Stimulated activated CD4-positive, alpha-beta T cell treated with anti-CD3 and anti-CD28 coated beads, Interleukin-1b, Interleukin-23, amount 100 ng/mL, for 1 hour (primary cell): ENCODE results near the gene FNDC3B.
"Not testable (repeated sequence)": the region's sequence is repeated elsewhere in the genome, so short reads cannot be mapped to it uniquely, and the experiment has no call there.

Source experiments
- DNase-seq, 2 donors: peaks; one replicate each; pipeline ENCODE4 v3.0.0-alpha.2; 2020; ENCODE audit warnings: low read depth in 2 of 2

FNDC3B gene

GRCh38 chr3:172039436-172040077, at the start of gene FNDC3B:
Gene FNDC3B, plus strand, starts transcription at chr3:172039578. Its CDS starts 72,902 bp downstream, at chr3:172112480.
- peak; percentile 78 to 89 for DNase-seq

DNA sequence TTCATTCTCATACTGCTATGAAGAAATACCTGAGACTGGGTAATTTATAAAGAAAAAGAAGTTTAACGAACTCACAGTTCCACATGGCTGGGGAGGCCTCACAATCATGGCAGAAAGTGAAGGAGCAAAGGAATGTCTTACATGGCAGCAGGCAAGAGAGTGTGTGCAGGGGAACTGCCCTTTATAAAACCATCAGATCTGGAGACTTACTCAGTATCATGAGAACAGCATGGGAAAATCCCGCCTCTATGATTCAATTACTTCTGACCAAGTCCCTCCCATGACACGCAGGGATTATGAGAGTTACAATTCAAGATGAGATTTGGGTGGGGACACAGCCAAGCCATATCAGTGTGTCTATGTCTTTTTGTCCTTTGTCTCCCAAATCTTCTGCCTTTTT, 49.1 kb upstream of the FNDC3B start:
- not testable (repeated sequence) for DNase-seq

DNA sequence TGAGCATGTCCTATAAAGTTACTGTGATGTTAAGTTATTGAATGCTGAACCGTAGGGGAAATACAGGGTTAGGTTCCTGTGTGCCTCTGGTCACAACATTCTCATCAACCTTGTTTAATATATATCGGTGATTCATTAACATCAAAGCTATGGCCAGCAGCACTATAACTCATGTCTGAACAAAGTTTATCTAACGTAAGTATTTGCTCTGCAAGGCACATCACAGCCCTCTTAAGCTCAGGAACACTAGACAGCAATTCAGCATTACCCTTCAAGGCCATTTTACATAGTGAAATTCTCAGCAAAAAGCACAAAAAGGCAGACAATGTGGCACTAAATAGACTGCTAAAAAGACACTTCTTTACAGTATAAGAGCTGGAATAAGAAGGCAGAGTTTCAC, 48.2 kb upstream of the FNDC3B start:
- DNase-seq: no peak

DNA sequence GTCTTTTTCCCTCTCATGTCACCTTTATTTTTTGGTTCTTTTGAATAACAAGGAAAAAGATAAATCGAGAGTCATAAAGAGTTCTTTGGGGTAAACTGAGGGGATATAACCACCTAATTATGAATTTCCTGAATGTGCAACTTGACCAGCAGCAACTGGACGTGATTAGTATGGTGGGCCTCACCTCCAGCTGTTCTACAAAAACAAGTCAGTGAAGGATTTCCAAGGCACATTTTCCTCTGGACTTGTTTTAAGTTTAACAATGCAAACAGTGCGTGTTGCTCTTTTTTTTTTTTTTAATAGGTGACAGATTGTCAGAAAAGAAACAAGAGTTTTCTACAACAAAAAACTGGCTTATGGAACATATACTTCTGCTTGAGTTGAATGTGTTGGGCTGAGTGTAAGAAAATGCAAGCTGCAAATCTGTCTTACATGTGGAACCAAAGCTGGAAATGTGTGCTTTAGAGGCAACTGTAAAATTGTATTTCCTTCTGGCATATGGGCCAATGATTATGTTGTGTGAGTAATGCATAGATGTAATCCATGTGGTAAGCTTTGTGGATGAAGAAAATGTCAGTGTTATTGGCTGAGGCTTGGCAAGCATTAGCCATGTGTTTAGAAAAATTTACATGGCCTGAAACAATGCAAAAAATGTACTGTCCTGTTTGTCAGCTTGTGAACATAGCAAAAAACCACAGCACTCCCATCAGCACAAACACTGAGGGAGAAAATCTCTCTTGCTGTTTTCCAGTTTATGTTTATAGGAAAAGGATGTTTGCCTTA, 44.5 kb upstream of the FNDC3B start:
- no peak for DNase-seq

DNA sequence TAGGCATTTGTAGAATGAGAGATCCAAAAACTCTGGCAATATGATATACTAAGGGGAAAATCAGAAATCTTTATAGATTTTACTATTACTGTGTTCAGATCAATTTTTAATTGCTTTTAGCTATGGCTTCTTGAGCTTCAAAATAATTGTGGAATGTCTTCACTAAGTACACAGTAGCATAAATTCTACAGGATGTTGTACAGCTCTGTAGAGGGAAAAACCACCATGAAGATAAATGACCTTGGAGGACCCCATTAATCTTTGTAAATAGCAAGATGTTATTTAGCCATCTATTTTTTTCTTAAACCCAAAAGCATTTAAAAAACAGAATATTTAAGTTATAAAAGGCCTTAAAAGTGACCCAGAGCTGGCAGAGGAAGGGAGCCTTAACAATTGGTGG, 43.9 kb upstream of the FNDC3B start:
- DNase-seq: no peak

DNA sequence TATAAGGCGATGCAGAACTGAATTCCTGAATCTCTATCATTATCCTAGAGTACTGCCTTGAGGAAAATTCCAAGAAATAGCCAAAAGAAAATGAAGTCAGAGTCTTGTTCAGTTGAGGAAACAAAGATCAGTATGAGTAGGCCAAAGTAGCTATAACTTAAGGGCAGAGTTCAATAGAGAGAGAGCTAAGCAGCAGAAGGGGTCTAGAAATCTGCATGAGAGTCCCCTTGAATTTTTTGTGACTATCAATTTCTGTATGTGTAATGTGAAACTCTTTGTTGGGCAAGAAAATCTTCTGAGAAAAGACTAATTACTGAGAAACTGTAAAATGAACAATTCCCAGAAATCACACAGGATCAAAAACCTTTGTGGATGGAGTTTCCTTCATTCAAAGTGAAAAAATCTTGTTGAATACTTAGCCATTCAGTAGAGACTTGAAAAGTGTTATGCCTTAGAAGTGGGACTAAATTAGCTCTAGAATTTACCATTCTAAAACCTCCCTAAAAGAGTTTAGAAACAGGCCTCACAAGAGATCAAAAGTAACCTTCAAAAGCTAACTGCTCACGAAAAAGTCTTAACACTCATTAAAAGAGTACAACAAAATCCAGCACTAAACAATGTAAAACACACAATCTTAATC, 43.1 kb upstream of the FNDC3B start:
- DNase-seq: no peak

DNA sequence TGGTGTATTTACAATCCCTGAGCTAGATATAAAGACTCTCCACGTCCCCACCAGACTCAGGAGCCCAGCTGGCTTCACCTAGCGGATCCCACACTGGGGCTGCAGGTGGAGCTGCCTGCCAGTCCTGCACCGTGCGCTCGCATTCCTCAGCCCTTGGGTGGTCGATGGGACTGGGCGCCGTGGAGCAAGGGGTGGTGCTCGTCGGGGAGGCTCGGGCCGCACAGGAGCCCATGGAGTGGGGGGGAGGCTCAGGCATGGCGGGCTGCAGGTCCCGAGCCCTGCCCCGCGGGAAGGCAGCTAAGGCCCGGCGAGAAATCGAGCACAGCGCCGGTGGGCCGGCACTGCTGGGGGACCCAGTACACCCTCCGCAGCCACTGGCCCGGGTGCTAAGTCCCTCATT, 40.6 kb upstream of the FNDC3B start:
- not testable (repeated sequence) for DNase-seq

GRCh38 chr3:172001616-172002015, 37.8 kb upstream of the FNDC3B start:
- not testable (repeated sequence) for DNase-seq

- DNase-seq: no peak
These were observed 36.8 kb upstream of the FNDC3B start for GRCh38 chr3:172002512-172003078.

DNA sequence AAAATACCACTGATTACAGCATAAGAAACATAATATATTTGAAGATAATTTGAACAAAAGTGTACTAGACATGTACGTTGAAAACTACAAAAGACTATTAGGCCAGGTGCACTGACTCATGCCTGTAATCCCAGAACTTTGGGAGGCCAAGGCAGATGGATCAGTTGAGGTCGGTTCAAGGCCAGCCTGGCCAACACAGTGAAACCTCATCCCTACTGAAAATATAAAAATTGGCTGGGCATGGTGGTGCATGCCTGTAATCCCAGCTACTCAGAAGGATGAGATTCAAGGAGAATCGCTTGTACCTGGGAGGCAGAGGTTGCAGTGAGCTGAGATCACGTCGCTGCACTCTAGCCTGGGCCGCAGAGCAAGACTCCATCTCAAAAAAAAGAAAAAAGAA, 36.2 kb upstream of the FNDC3B start:
- no peak for DNase-seq

DNA sequence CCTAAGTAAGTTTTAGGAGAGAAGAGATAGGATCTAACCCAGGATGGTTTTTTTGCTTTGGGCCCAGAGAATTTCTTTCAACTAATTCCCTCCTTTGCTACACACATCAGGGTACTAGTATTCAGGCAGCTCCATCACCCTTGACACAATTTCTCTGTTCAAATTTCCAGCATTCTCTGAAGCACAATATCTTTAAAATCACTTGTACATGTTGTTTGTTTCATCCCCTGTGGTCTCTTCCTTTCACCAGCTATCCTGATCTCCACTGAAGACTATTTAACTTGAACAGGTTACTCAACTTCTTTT, 32.4 kb upstream of the FNDC3B start:
- no peak for DNase-seq

DNA sequence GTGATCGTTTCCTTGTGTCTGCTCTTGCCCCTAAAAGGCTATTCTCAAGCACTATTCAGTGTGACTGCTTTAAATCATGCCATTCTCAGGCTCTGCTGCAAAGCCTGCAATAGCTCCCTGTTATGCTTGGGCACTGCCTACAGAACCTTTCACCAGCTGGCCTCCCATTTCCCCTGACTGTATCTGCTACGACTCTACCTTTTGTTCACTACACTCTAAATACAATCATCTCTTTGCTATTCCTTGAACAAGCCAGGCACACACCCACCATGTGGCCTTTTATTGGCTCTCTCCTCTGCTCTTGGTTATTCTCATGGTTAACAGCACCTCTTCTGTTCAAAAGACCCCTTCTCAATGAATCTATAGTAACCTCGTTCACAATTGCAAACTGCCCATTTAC, 29.6 kb upstream of the FNDC3B start:
- DNase-seq: no peak

GRCh38 chr3:172012775-172013174, 26.6 kb upstream of the FNDC3B start:
- DNase-seq: no peak

DNA sequence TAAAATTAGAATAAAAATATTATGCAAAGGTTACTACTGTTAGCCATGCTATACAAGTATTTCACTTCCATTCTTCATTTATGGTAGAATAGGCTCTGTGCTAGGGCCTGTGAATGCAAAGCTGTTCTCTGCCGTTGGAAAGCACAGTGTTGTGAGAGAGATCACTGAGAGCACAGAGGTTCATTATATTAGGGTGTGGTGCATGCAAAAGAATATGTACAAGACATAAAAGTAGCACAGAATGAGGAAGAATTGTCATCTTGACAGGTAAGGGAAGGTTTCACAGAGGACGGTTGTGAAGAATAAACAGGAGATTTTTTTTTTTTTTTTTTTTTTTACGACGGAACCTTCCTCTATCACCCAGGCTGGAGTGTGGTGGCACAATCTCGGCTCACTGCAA, 25.2 kb upstream of the FNDC3B start:
- no peak for DNase-seq

DNA sequence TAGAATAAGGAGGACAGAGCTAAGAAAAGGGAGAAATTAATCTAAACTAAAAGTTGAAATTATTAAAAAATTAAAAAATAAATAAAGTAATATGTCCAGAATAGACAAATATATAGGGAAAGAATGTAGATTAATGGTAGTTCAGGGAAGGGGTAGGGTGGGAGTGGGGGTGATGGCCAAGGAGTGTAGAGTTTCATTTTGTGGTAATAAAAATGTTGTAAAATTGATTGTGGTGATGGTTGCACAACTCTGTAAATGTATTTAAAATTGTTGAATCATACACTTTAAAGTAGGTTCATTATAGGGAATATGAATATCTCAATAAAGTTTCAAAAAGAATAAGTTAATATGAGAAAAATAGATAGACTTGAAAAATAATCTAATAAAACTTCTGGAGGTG, 21.0 kb upstream of the FNDC3B start:
- no peak for DNase-seq

DNA sequence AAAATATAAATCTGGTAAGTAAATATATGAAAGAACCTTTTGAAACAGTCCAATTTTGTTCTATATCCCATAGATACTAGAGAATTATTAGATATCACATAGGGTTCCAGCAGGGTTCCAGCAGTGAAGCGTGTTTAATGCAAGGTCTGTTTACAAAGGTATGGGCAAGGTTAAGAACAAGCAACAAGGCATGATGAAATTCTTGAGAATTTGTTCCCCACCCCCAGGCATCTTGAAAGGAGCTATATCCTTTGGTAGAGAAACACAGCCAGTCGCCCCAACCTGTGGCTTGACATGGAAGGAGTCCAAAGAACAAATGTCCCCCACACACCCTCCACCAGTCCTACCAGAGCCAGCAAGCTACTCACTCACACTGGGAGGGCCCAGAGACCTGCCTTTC, 18.6 kb upstream of the FNDC3B start:
- no peak for DNase-seq

GRCh38 chr3:172021164-172021563, 18.2 kb upstream of the FNDC3B start:
- DNase-seq: no peak

DNA sequence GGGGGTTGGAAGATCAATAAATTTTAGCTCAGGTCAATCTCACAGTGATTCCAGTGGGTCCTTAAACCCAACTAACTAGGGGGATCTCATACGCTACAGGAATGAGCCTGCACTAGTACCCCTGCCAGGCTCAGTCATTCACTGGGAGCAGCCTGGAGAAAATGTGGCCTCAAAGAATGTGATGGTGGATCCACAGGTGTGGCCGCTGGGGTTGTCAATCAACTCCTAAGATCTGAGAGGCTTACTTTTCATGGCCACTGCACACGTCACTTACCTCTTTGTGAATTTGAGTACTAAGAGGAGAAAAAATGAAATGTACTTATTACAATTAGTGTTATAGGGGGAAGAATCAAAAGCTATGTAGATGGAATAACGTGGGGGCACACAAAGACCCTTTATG, 17.5 kb upstream of the FNDC3B start:
- DNase-seq: no peak

DNA sequence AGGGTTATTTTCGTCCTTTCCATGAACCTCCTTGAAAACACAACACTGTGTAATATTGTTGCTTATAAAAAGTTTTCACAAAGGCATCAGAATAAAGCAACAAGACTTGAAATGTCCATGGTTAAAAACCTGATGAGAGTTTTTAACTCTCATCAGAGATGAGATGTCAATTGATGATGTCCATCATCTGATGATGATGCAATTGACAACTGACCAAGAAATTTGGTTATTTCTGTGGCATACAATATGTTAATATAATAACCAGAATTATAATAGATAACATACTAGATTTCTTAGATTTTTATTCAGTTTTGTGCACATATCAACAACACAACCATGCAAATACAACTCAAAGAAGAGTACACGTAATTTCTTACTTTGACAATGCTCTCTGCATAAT, 15.5 kb upstream of the FNDC3B start:
- no peak for DNase-seq

GRCh38 chr3:172024679-172025078, 14.7 kb upstream of the FNDC3B start:
- DNase-seq: no peak

- no peak for DNase-seq
These were observed 9.8 kb upstream of the FNDC3B start for GRCh38 chr3:172029425-172030098.

GRCh38 chr3:172030181-172030580, 9.2 kb upstream of the FNDC3B start:
- no peak for DNase-seq
